Posterior vena cava (tissue), 2 donors: ENCODE measurements around the gene ZNF511. TPM values are rescaled to one million over a fixed set of nuclear protein-coding genes. Genes with fewer than 3 reads are reported as not detected.

Experiments used
- DNase-seq: peaks from one replicate; pipeline ENCODE4 v3.0.0-alpha.2; 2020; ENCODE audit warnings: low spot score
- intact Hi-C, 2 donors: fragments of 100-400 bp; cut with DNase I; formaldehyde crosslinking; loops; one replicate each; pipeline versions ENCODE4 v1.14.1 to v1.14.2; 2022 to 2023
- total RNA-seq, 2 donors: library from RNA; stranded (reverse); fragmentation: NEBNext Ultra II Directional; extraction: Animal tissue kit (Norgen Biotek cat#: 25700); gene quantifications; one replicate each; pipeline ENCODE4 v1.2.1, GENCODE V29; 2021
- donor health status: DM: yes; HTN: yes; CAD: no.
- donor health status: DM: yes; HTN: yes; CAD: no.

ZNF511 gene
- total RNA-seq, 2 donors from 2014 or later = 27.4 to 30.7 TPM

- DNase-seq = peak; percentile 60
- intact Hi-C loops = no loop called here
Observed at GRCh38 chr10:133346413-133346812, 37.7 kb downstream of the ZNF511 start.

GRCh38 chr10:133347710-133348517 lies 39.2 kb downstream of the ZNF511 start:
- intact Hi-C loops = loop anchor here in 1 of 2 donors (1.0 kb wide), 1 partner anchor 47 kb away; no protein-coding TSS in a partner anchor
- DNase-seq = no peak

- DNase-seq = no peak
- intact Hi-C loops = no loop called here
Observed at GRCh38 chr10:133349160-133349568, 40.5 kb downstream of the ZNF511 start.

GRCh38 chr10:133349577-133350011 lies 40.9 kb downstream of the ZNF511 start:
- intact Hi-C loops = no loop called here
- DNase-seq = no peak

- intact Hi-C loops = no loop called here
- DNase-seq = no peak
Observed at GRCh38 chr10:133350283-133350949, 41.7 kb downstream of the ZNF511 start.

GRCh38 chr10:133350950-133351329 lies 42.2 kb downstream of the ZNF511 start:
- no peak for DNase-seq
- intact Hi-C loops = no loop called here

- no peak for DNase-seq
Observed at GRCh38 chr10:133351408-133352318, 42.9 kb downstream of the ZNF511 start.

GRCh38 chr10:133353202-133353959 lies 44.7 kb downstream of the ZNF511 start:
- DNase-seq = no peak
- intact Hi-C loops = no loop called here

More at GRCh38 chr10:133351408-133352318, 42.9 kb downstream of the ZNF511 start:
- intact Hi-C loops = loop anchor here in 1 of 2 donors (1.0 kb wide), 1 partner anchor 19 kb away; no protein-coding TSS in a partner anchor

GRCh38 chr10:133353988-133354605 lies 45.4 kb downstream of the ZNF511 start:
- intact Hi-C loops = no loop called here
- DNase-seq = no peak

- intact Hi-C loops = no loop called here
- DNase-seq = no peak
Observed at GRCh38 chr10:133354672-133355240, 46.0 kb downstream of the ZNF511 start.

GRCh38 chr10:133355266-133355665 lies 46.6 kb downstream of the ZNF511 start:
- intact Hi-C loops = no loop called here
- no peak for DNase-seq

- intact Hi-C loops = no loop called here
- DNase-seq = no peak
Observed at GRCh38 chr10:133355991-133356390, 47.3 kb downstream of the ZNF511 start.

GRCh38 chr10:133356549-133357284 lies 48.0 kb downstream of the ZNF511 start:
- intact Hi-C loops = no loop called here
- DNase-seq = no peak

- DNase-seq = no peak
- intact Hi-C loops = no loop called here
Observed at GRCh38 chr10:133357285-133358161, 48.8 kb downstream of the ZNF511 start, which contains the start of gene FUOM. Gene FUOM, minus strand, starts transcription at chr10:133358019. Its CDS starts 12 bp downstream, at chr10:133358007.

GRCh38 chr10:133358162-133358924 lies 49.6 kb downstream of the ZNF511 start:
- intact Hi-C loops = no loop called here
- no peak for DNase-seq

- intact Hi-C loops = no loop called here
- DNase-seq = no peak
Observed at GRCh38 chr10:133358925-133359310, 50.2 kb downstream of the ZNF511 start.
